HG03521 (cell line): ENCODE measurements around the gene RFESD.

Source experiments
- ATAC-seq: cut with Tn5 transposase; IDR thresholded peaks from one replicate; pipeline ENCODE4 v1.9.1; 2021; ENCODE audit warnings: mild to moderate bottlenecking, moderate library complexity; ENCODE audit not compliant: unreplicated experiment

Gene RFESD

GRCh38 chr5:95646569-95647431 lies at the start of gene RFESD:
Gene RFESD (plus strand): TSS chr5:95646777. CDS start chr5:95652272, 5,495 bp downstream.
- peak; percentile 97 for ATAC-seq

GRCh38 chr5:95599252-95599651 lies 47.3 kb upstream of the RFESD start:
- no peak for ATAC-seq

- ATAC-seq = no peak
Observed at GRCh38 chr5:95600557-95600956, 46.0 kb upstream of the RFESD start.

GRCh38 chr5:95605786-95606185 lies 40.8 kb upstream of the RFESD start:
- ATAC-seq = no peak

- no peak for ATAC-seq
Observed at GRCh38 chr5:95606419-95606818, 40.2 kb upstream of the RFESD start.

- ATAC-seq = no peak
Observed at GRCh38 chr5:95609711-95610110, 36.9 kb upstream of the RFESD start.

- ATAC-seq = no peak
Observed at GRCh38 chr5:95610546-95610945, 36.0 kb upstream of the RFESD start.

- no peak for ATAC-seq
Observed at GRCh38 chr5:95611396-95611795, 35.2 kb upstream of the RFESD start.

GRCh38 chr5:95613514-95613913 lies 33.1 kb upstream of the RFESD start:
- ATAC-seq = no peak

- ATAC-seq = no peak
Observed at GRCh38 chr5:95615164-95615467, 31.5 kb upstream of the RFESD start.

- ATAC-seq = no peak
Observed at GRCh38 chr5:95617057-95617456, 29.5 kb upstream of the RFESD start.

GRCh38 chr5:95619096-95619495 lies 27.5 kb upstream of the RFESD start:
- no peak for ATAC-seq

- ATAC-seq = no peak
Observed at GRCh38 chr5:95619514-95620029, 27.0 kb upstream of the RFESD start.

GRCh38 chr5:95620030-95620869 lies 26.3 kb upstream of the RFESD start, which contains the start of gene GPR150:
Gene GPR150 (plus strand): TSS chr5:95620087. CDS start chr5:95620276, 189 bp downstream.
- peak; percentile 70 for ATAC-seq

GRCh38 chr5:95620870-95621838 lies 25.4 kb upstream of the RFESD start:
- ATAC-seq = peak; percentile 40

- ATAC-seq = no peak
Observed at GRCh38 chr5:95621839-95622629, 24.5 kb upstream of the RFESD start.

GRCh38 chr5:95623706-95624105 lies 22.9 kb upstream of the RFESD start:
- no peak for ATAC-seq

- ATAC-seq = no peak
Observed at GRCh38 chr5:95624368-95624767, 22.2 kb upstream of the RFESD start.

- ATAC-seq = no peak
Observed at GRCh38 chr5:95626701-95627100, 19.9 kb upstream of the RFESD start.
